ENCODE results near the gene LCE1E.

Gene LCE1E

DNA sequence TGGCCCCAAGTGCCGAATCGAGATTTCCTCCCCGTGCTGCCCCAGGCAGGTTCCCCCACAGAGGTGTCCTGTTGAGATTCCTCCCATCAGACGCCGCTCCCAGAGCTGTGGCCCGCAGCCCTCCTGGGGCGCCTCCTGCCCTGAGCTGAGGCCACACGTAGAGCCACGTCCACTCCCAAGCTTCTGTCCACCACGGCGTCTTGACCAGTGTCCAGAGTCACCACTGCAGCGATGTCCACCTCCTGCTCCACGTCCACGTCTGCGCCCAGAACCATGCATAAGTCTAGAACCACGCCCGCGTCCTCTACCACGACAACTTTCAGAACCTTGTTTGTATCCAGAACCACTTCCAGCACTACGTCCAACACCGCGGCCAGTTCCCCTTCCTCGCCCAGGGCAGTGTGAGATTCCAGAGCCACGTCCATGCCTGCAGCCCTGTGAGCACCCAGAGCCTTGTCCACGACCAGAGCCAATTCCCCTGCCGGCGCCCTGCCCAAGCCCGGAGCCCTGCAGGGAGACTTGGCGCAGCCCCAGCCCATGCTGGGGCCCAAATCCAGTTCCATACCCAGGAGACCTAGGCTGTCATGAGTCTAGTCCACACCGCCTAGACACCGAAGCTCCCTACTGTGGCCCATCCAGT, 25.4 kb upstream of the LCE1E start:
- Mint-ChIP-seq H3K27ac (no peak overlapping the region), H3K27me3 (ENCODE audit: low read depth) (no peaks in the 10 kb centered on the region), H3K9me3 (no peaks in the 10 kb centered on the region), H3K4me1 (ENCODE audit: low read depth) (no peaks in the 10 kb centered on the region), H3K36me3 (ENCODE audit: low read depth) (no peaks in the 10 kb centered on the region), H3K4me3 (no peak overlapping the region)
- DNase-seq (ENCODE audit: low spot score) = no peak

DNA sequence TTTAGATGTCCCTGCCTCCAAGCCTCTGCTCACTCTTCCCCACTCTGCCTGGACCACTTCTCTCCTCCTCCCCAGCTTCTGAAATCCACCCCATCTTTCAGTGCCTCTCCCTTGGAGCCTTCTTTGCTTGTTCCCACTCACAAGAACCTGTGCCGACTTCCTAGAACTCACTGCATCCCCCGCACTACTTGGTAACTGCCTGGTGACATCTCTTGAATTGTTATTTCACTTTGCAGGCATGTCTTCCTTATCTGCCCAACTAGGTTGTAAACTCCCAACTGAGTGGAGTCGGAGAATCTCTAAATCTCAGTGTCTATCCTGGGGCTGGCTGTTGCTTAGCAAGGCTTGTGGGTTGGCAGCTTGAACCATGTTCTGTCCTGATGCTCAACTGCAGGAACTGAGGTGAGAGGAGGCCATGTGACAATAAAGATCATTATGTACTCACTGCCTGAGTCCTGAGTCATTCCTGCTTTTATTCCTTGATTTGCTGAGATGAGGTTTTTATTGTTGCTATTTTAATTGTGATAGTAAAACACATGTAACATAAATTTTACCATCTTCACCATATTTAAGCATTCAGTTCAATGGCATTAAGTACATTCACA, 24.3 kb upstream of the LCE1E start:
- no peak for DNase-seq (ENCODE audit: low spot score)
- H3K27me3 Mint-ChIP-seq (ENCODE audit: low read depth) = no peaks in the 10 kb centered on the region
- no peaks in the 10 kb centered on the region for H3K4me1 Mint-ChIP-seq (ENCODE audit: low read depth)
- H3K27ac Mint-ChIP-seq = no peak overlapping the region
- H3K36me3 Mint-ChIP-seq (ENCODE audit: low read depth) = no peaks in the 10 kb centered on the region
- no peaks in the 10 kb centered on the region for H3K9me3 Mint-ChIP-seq
- H3K4me3 Mint-ChIP-seq = no peak overlapping the region

DNA sequence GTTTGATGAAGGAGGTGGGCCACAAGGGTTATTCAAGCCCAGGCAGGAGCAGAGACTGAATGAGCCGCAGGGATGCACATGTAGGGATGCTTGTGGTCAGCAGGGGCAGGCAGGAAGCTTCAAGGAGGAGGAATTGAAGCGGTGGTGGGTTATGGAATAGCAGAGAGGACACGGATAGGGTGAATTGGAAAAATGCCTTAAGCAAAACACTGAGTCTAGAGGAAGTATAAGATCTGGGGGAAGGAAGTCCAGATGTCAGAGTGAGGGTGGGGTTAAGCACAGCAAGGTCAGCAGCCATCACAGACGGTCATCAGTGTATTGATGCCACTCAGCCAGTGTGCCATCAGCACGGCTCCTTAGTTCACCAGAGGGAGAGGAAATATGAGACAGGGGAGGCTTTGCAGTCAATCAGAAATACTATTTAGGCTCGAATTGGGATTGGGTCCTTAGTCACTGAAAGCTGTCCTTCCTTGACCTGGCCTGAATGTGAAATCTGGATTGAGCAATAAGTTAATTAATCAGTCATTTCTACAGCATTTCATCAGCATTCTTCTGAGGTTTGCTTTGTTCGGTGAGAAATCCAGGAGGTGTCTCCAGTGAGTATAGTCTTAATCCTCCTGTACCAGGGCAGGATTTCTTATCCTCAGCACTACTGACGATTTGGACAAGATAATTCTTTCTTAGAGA, 17.1 kb upstream of the LCE1E start:
- H3K4me3 Mint-ChIP-seq = no peak overlapping the region
- no peaks in the 10 kb centered on the region for H3K9me3 Mint-ChIP-seq
- H3K4me1 Mint-ChIP-seq (ENCODE audit: low read depth) = no peaks in the 10 kb centered on the region
- no peaks in the 10 kb centered on the region for H3K27me3 Mint-ChIP-seq (ENCODE audit: low read depth)
- no peak overlapping the region for H3K27ac Mint-ChIP-seq
- DNase-seq (ENCODE audit: low spot score) = no peak
- no peaks in the 10 kb centered on the region for H3K36me3 Mint-ChIP-seq (ENCODE audit: low read depth)

DNA sequence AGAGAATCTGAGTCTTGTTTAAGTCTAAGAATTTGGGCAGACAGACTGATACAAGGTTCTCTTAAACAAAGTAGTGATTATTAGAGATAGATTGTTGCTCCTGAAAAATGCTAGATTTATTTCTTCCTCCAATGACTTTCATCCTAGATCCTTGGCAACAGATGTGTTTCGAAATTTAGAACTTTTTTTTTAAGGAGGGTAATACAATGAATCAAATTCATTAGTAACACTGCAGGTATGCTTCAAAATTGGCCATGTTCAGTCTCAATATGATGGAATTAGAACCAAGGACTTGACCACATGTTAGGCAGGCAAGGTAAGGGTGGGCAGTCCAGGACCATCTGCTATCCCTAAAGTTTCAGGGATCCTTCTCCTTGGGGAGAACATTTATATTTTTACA, 15.6 kb upstream of the LCE1E start:
- no peak for DNase-seq (ENCODE audit: low spot score)
- no peaks in the 10 kb centered on the region for H3K27me3 Mint-ChIP-seq (ENCODE audit: low read depth)
- H3K4me3 Mint-ChIP-seq = no peak overlapping the region

DNA sequence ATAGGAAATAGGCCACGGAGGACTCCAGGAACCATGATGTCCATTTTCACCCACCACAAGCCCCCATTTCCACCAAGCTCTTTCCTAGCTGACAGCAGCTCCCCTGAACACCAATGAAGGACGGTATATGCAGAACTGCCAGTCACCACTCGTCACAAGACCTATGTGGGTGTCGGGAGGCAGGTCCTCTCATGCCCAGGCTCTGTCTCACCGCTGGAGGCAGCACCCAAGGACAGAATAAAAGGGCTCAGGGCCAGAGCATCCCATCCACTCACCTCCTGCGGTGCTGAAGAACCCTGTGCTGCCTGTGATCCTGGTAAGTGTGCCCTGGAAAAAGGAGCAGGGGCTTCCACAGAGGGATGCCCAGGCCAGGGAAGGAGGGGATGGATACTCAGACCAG, 11.2 kb upstream of the LCE1E start, which contains the start of gene LCE1F:
Gene LCE1F, plus strand, starts transcription at position 266 of the 400 bp plus-strand sequence. CDS start 1,232 bp downstream, outside the sequence.
- H3K9me3 Mint-ChIP-seq = no peaks in the 10 kb centered on the region
- no peaks in the 10 kb centered on the region for H3K4me1 Mint-ChIP-seq (ENCODE audit: low read depth)
- no peaks in the 10 kb centered on the region for H3K27me3 Mint-ChIP-seq (ENCODE audit: low read depth)
- H3K27ac Mint-ChIP-seq = no peak within 1 kb of the TSS
- no peak within 1 kb of the TSS for H3K4me3 Mint-ChIP-seq
- DNase-seq (ENCODE audit: low spot score) = no peak
- no peaks in the 10 kb centered on the region for H3K36me3 Mint-ChIP-seq (ENCODE audit: low read depth)

More for the DNA sequence above, 15.6 kb upstream of the LCE1E start:
- no peaks in the 10 kb centered on the region for H3K9me3 Mint-ChIP-seq
- no peaks in the 10 kb centered on the region for H3K4me1 Mint-ChIP-seq (ENCODE audit: low read depth)
- H3K36me3 Mint-ChIP-seq (ENCODE audit: low read depth) = no peaks in the 10 kb centered on the region
- no peak overlapping the region for H3K27ac Mint-ChIP-seq

DNA sequence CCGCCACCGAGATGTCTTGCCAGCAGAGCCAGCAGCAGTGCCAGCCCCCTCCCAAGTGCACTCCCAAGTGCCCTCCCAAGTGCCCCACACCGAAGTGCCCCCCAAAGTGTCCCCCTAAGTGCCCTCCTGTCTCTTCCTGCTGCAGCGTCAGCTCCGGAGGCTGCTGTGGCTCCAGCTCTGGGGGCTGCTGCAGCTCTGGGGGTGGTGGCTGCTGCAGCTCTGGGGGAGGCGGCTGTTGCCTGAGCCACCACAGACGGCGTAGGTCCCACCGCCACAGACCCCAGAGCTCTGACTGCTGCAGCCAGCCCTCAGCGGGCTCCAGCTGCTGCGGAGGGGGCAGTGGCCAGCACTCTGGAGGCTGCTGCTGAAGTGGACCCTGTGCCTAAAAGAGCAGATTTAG, 9.7 kb upstream of the LCE1E start:
- Mint-ChIP-seq H3K4me1 (ENCODE audit: low read depth) (no peaks in the 10 kb centered on the region), H3K27me3 (ENCODE audit: low read depth) (no peaks in the 10 kb centered on the region), H3K36me3 (ENCODE audit: low read depth) (no peaks in the 10 kb centered on the region), H3K27ac (no peak overlapping the region), H3K9me3 (no peaks in the 10 kb centered on the region), H3K4me3 (no peak overlapping the region)
- no peak for DNase-seq (ENCODE audit: low spot score)

DNA sequence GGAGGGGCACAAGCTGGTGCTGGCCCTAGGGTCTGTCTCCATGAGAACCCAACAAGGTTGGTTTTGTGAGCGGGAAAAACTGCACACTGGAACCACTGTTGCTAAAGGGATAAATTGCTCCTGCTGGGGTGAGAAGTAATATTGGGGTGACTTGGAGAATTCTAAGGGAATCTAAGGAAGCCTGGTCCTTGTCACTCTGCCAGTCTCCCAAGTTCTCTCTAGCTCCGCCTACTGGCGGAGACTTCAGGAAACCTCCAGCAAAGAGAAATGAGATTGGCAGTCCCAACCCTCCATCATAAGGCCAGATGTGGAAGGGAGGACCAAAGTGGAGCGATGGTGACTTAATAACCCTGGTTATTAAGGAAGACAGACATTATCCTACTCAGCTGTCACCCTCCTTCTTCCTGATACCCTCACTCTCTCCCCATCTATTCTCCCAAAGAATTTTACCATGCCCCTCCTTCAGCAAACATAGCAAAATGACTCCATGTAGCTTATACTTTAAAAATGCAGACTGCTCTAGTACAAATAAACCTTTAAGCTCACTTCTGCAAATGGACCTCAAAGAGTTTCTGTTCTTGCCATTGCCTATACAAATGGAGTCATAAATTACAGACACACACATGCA, 8.4 kb upstream of the LCE1E start:
- Mint-ChIP-seq H3K4me3 (no peak overlapping the region), H3K4me1 (ENCODE audit: low read depth) (no peaks in the 10 kb centered on the region), H3K27me3 (ENCODE audit: low read depth) (no peaks in the 10 kb centered on the region), H3K36me3 (ENCODE audit: low read depth) (no peaks in the 10 kb centered on the region), H3K27ac (no peak overlapping the region), H3K9me3 (no peaks in the 10 kb centered on the region)
- DNase-seq (ENCODE audit: low spot score) = no peak

DNA sequence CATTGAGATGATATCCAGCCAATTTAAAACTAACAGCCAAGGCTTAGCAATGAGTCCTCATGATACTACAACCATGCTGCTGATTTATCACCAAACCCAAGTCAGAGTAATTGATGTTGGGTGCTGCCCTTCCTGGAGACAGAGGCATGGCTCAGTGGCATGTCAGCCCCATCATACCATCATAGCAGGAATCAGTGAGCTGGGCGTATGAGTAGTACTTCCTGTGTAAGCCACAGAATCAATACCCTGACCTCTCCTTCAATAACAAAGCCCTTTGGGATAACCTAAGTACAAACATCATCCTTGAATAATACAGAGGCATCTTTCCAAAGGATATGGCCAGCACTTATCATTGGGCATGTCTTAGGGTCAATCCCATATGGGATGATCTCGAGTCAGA, 3.0 kb upstream of the LCE1E start:
- H3K27me3 Mint-ChIP-seq (ENCODE audit: low read depth) = peaks cover 7% of the 10 kb centered on the region
- no peak for DNase-seq (ENCODE audit: low spot score)
- H3K4me3 Mint-ChIP-seq = no peak overlapping the region
- no peaks in the 10 kb centered on the region for H3K36me3 Mint-ChIP-seq (ENCODE audit: low read depth)
- no peak overlapping the region for H3K27ac Mint-ChIP-seq
- H3K4me1 Mint-ChIP-seq (ENCODE audit: low read depth) = no peaks in the 10 kb centered on the region
- no peaks in the 10 kb centered on the region for H3K9me3 Mint-ChIP-seq

DNA sequence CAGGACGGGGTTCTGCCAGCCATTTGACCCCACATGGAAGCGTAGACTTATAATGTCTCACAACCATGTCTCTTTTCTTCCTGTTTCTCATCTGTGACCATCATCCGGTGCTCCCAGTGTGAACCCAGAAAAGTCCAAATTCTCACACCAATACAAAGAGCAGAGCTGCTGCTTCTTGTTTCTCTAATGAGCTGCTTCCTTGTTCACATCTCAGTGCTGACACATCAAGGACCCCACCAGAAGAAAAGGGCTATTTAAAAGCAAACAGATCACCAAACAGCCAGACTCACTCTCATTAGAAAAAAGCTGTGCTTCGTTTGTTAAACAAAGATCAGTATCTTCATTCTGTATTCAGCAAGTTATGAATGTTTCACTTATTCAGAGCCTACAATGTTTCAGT, 9.6 kb downstream of the LCE1E start:
- no peaks in the 10 kb centered on the region for H3K4me1 Mint-ChIP-seq (ENCODE audit: low read depth)
- no peaks in the 10 kb centered on the region for H3K9me3 Mint-ChIP-seq
- H3K36me3 Mint-ChIP-seq (ENCODE audit: low read depth) = no peaks in the 10 kb centered on the region
- no peak for DNase-seq (ENCODE audit: low spot score)
- peaks cover 4% of the 10 kb centered on the region for H3K27me3 Mint-ChIP-seq (ENCODE audit: low read depth)
- H3K4me3 Mint-ChIP-seq = no peak overlapping the region
- no peak overlapping the region for H3K27ac Mint-ChIP-seq

DNA sequence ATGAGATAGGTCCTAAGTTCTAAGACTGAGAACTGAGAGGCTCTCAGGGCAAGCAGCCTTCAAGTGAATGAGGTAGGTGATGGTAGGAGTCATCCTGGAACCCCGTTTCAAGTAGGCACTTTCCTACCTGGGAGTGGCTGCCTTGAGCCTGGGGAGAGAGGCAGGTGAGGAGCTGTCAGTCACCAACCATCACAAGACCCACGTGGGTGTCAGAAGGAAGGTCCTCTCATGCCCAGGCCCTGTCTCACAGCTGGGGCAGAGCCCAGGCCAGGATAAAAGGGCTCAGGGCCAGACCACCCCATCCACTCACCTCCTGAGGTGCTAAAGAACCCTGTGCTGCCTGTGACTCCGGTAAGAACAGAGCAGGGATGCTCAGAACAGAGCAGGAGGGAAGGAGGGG, 10.4 kb downstream of the LCE1E start, which contains the start of gene LCE1D:
Gene LCE1D, plus strand, starts transcription at position 301 of the 400 bp plus-strand sequence. CDS start 1,074 bp downstream, outside the sequence.
- Mint-ChIP-seq H3K4me3 (no peak within 1 kb of the TSS), H3K36me3 (ENCODE audit: low read depth) (no peaks in the 10 kb centered on the region), H3K9me3 (no peaks in the 10 kb centered on the region), H3K4me1 (ENCODE audit: low read depth) (no peaks in the 10 kb centered on the region), H3K27ac (no peak within 1 kb of the TSS), H3K27me3 (ENCODE audit: low read depth) (peaks cover 4% of the 10 kb centered on the region)
- no peak for DNase-seq (ENCODE audit: low spot score)

DNA sequence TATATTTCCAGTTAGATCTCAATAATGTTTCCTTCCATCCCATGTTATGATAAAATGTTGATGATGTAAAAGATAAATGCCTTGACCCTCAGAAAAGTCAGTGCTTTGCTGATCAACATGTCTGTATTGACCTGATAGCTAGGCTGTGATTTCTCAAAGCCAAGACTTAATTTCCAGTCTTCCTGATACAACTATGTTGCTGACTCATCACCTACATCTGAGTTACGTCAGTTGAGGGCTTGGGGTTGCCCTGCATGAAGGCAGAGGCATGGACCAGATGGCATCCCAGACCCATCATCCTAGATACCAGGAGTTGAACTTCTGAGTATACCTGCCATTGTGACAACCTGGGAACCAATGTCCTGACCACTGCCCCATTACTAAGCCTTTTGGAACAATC, 15.3 kb downstream of the LCE1E start:
- no peaks in the 10 kb centered on the region for H3K36me3 Mint-ChIP-seq (ENCODE audit: low read depth)
- no peak for DNase-seq (ENCODE audit: low spot score)
- H3K9me3 Mint-ChIP-seq = no peaks in the 10 kb centered on the region
- no peaks in the 10 kb centered on the region for H3K4me1 Mint-ChIP-seq (ENCODE audit: low read depth)
- H3K27me3 Mint-ChIP-seq (ENCODE audit: low read depth) = peaks cover 10% of the 10 kb centered on the region
- H3K4me3 Mint-ChIP-seq = no peak overlapping the region
- no peak overlapping the region for H3K27ac Mint-ChIP-seq

DNA sequence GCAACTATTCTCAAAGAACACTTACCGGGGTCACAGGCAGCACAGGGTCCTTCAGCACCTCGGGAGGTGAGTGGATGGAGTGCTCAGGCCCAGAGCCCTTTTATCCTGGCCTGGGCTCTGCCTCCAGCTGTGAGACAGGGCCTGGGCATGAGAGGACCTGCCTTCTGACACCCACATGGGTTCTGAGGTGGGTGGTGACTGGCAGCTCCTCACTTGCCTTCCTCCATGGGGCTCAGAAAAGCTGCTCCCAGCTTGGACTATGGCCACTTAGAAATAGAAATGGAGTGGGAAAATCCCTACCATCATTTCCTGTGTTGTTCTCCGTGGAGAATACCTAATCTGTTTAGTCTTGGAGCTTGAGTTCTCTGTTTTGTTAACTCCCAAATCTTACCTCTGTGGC, 20.5 kb downstream of the LCE1E start, which contains the start of gene LCE1C:
Gene LCE1C, minus strand, starts transcription at position 76 of the 400 bp plus-strand sequence. CDS start 1,173 bp downstream, outside the sequence.
- Mint-ChIP-seq H3K4me1 (ENCODE audit: low read depth) (no peaks in the 10 kb centered on the region), H3K27ac (no peak within 1 kb of the TSS), H3K9me3 (no peaks in the 10 kb centered on the region), H3K36me3 (ENCODE audit: low read depth) (no peaks in the 10 kb centered on the region), H3K27me3 (ENCODE audit: low read depth) (peaks cover 6% of the 10 kb centered on the region), H3K4me3 (no peak within 1 kb of the TSS)
- DNase-seq (ENCODE audit: low spot score) = no peak

DNA sequence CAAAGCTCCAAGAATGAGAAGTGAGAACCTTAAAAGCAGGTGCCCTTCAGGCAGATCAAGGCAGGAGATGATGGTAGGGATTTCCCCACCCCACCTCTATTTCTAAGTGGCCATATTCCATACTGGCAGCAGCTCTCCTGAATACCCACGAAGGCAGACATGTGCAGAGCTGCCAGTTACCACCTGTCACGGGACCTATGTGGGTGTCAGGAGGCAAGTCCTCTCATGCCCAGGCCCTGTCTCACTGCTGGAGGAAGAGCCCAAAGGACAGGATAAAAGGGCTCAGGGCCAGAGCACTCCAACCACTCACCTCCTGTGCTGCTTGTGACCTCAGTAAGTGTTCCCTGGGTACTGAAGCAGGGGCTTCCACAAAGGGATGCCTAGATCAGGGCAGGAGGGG, 25.0 kb downstream of the LCE1E start:
- H3K4me3 Mint-ChIP-seq = no peak overlapping the region
- H3K27me3 Mint-ChIP-seq (ENCODE audit: low read depth) = no peaks in the 10 kb centered on the region
- DNase-seq (ENCODE audit: low spot score) = no peak
- no peaks in the 10 kb centered on the region for H3K9me3 Mint-ChIP-seq
- H3K36me3 Mint-ChIP-seq (ENCODE audit: low read depth) = no peaks in the 10 kb centered on the region
- H3K4me1 Mint-ChIP-seq (ENCODE audit: low read depth) = no peaks in the 10 kb centered on the region
- H3K27ac Mint-ChIP-seq = no peak overlapping the region

DNA sequence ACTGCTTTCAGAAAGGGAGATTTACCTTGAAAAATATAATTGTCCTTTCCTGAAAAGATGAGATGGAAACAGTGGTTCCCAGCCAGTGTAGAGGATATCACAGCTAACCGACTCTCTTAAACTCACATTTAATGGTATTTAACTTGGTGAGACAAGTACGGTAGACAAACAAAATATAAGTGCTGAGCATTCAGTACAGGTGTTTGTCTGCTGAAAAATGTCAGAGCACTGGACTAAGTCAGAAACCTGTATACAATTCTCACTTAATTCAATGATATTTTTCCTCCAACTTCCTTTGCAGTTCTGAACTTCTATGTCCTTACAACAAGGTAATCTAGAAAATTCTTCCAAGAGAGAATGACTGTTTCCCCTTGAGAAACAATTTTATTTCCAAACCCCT, 25.6 kb downstream of the LCE1E start, which contains the start of gene LCE1B:
Gene LCE1B, plus strand, starts transcription at position 301 of the 400 bp plus-strand sequence. CDS start 476 bp downstream, outside the sequence.
- Mint-ChIP-seq H3K9me3 (no peaks in the 10 kb centered on the region), H3K36me3 (ENCODE audit: low read depth) (no peaks in the 10 kb centered on the region), H3K27me3 (ENCODE audit: low read depth) (no peaks in the 10 kb centered on the region), H3K27ac (no peak within 1 kb of the TSS), H3K4me1 (ENCODE audit: low read depth) (no peaks in the 10 kb centered on the region), H3K4me3 (no peak within 1 kb of the TSS)
- DNase-seq (ENCODE audit: low spot score) = no peak
